Vagina (tissue), 2 donors: ENCODE data around the gene RASGRP4.

Source experiments
- POLR2A ChIP-seq, 2 donors: fragments of 450-650 bp; IDR thresholded peaks; one replicate each; pipeline ENCODE4 v1.6.1; 2017; ENCODE audit warnings: antibody characterized with exemption in 2 of 2, mild to moderate bottlenecking in 2 of 2, moderate library complexity in 2 of 2
- POLR2AphosphoS5 ChIP-seq, 2 donors: sonication (generic); formaldehyde crosslinking; IDR thresholded peaks; one replicate each; pipeline ENCODE4 v1.9.0; 2017; ENCODE audit warnings: antibody characterized with exemption in 2 of 2, mild to moderate bottlenecking in 2 of 2, low read depth in 1 of 2; ENCODE audit not compliant: insufficient read depth in 1 of 2
- TF ChIP-seq, protein P1 (sequence below), 3 experiments: fragments of 450-650 bp in 2 of 3; fragments of 200-600 bp in 1 of 3; sonication (generic) in 1 of 3; IDR thresholded peaks; one replicate each; pipeline ENCODE4 v1.5.1; 2017 to 2019; ENCODE audit warnings: antibody characterized with exemption in 3 of 3, mild to moderate bottlenecking in 2 of 3, moderate library complexity in 2 of 3

DNA sequence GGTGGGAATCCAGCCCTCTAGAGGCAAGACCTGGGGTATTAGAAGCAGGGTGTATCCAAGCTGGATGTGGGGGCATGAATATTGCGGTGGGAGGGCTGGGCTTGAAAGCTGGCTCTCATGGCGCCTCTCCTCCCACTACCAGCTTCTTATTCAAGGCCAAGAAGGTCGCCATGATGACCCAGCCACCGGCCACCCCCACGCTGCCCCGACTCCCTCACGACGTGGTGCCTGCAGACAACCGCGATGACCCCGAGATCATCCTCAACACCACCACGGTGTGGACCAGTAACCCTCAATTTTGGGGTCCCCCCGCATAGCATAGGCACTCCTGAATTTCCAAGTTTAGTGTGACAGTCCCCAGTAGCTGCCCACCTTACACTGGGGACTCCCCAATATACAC is 49.2 kb upstream of the RASGRP4 start:
- TF ChIP-seq POLR2A (IDR thresholded peaks at IDR 0.05) (no peak), POLR2AphosphoS5 (IDR thresholded peaks at IDR 0.05; ENCODE audit: insufficient read depth in 1 of 2, low read depth in 1 of 2) (no peak)
- TF ChIP-seq, protein P1, sequence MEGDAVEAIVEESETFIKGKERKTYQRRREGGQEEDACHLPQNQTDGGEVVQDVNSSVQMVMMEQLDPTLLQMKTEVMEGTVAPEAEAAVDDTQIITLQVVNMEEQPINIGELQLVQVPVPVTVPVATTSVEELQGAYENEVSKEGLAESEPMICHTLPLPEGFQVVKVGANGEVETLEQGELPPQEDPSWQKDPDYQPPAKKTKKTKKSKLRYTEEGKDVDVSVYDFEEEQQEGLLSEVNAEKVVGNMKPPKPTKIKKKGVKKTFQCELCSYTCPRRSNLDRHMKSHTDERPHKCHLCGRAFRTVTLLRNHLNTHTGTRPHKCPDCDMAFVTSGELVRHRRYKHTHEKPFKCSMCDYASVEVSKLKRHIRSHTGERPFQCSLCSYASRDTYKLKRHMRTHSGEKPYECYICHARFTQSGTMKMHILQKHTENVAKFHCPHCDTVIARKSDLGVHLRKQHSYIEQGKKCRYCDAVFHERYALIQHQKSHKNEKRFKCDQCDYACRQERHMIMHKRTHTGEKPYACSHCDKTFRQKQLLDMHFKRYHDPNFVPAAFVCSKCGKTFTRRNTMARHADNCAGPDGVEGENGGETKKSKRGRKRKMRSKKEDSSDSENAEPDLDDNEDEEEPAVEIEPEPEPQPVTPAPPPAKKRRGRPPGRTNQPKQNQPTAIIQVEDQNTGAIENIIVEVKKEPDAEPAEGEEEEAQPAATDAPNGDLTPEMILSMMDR (IDR thresholded peaks at IDR 0.05): no peak
